ENCODE results near the gene ATP6V0A1.
"Not testable (repeated sequence)": the region's sequence is repeated elsewhere in the genome, so short reads cannot be mapped to it uniquely, and the experiment has no call there.

The ATP6V0A1 gene

GRCh38 chr17:42537826-42538451 is 79.3 kb downstream of the ATP6V0A1 start:
- no peak for DNase-seq (ENCODE audit: low read depth)
- TF ChIP-seq CTCF (conservative IDR thresholded peaks at IDR 0.05; ENCODE audit: low read depth, low read length), result no peak
- H3K4me3 ChIP-seq (ENCODE audit: low read length), result no peak overlapping the region

DNA sequence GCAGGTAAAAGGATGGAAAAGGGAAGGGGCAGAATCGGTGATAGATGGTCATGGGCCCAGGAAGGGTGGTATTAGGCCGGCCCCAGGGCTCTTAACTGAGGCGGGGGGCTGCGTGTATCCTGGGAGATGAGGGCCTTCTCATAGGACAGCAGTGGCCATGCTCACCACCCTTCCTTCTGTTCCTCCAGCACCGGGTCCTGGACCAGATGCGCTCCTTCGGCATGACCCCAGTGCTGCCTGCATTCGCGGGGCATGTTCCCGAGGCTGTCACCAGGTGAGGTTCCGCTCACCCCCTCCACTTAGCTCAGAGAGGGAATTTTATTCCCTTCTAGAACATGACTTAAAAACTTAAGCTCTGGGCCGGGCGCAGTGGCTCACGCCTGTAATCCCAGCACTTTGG is 79.8 kb downstream of the ATP6V0A1 start:
- H3K4me3 ChIP-seq (ENCODE audit: low read length), result no peak overlapping the region
- DNase-seq (ENCODE audit: low read depth), result no peak
- TF ChIP-seq CTCF (conservative IDR thresholded peaks at IDR 0.05; ENCODE audit: low read depth, low read length), result no peak

- DNase-seq (ENCODE audit: low read depth); H3K4me3 ChIP-seq (ENCODE audit: low read length): not testable (repeated sequence)
Measured at GRCh38 chr17:42540558-42540957, 81.9 kb downstream of the ATP6V0A1 start.

DNA sequence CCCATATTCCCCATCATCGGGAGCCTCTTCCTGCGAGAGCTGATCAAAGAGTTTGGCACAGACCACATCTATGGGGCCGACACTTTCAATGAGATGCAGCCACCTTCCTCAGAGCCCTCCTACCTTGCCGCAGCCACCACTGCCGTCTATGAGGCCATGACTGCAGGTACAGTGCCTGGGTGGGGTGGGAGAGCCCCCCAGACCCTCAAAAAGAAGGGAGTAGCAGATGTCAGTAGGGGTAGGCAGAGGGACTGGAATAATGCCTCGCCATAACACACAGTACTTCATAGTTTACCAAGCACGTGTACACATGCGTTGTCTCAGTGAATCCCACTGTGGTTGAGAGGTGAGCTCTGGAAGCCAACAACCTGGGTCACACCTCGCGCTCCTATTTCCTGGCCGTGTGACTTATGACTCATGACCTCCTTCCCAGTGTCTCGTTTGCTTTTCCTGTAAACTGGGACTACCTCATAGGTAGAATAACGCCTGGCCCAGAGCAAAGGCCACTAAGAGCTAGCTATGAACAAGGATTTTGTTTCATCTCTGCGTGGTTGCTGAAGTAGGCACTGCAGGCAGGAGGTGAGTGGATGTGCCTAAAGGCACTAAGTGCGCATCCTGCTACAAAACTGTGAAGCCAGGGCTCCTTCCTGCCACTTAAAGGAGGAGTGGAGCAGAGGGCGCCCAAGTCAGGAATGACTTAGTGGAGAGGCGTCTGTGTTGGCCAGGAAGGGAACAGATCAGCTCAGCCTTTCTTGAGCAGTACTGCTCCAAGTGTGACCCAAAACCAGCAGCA is 82.6 kb downstream of the ATP6V0A1 start:
- no peak for TF ChIP-seq CTCF (conservative IDR thresholded peaks at IDR 0.05; ENCODE audit: low read depth, low read length)
- no peak overlapping the region for H3K4me3 ChIP-seq (ENCODE audit: low read length)
- no peak for DNase-seq (ENCODE audit: low read depth)

DNA sequence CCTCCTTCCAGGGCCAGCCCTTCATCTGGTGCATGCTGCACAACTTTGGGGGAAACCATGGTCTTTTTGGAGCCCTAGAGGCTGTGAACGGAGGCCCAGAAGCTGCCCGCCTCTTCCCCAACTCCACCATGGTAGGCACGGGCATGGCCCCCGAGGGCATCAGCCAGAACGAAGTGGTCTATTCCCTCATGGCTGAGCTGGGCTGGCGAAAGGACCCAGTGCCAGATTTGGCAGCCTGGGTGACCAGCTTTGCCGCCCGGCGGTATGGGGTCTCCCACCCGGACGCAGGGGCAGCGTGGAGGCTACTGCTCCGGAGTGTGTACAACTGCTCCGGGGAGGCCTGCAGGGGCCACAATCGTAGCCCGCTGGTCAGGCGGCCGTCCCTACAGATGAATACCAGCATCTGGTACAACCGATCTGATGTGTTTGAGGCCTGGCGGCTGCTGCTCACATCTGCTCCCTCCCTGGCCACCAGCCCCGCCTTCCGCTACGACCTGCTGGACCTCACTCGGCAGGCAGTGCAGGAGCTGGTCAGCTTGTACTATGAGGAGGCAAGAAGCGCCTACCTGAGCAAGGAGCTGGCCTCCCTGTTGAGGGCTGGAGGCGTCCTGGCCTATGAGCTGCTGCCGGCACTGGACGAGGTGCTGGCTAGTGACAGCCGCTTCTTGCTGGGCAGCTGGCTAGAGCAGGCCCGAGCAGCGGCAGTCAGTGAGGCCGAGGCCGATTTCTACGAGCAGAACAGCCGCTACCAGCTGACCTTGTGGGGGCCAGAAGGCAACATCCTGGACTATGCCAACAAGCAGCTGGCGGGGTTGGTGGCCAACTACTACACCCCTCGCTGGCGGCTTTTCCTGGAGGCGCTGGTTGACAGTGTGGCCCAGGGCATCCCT is 84.8 kb downstream of the ATP6V0A1 start:
- no peak for TF ChIP-seq CTCF (conservative IDR thresholded peaks at IDR 0.05; ENCODE audit: low read depth, low read length)
- DNase-seq (ENCODE audit: low read depth), result no peak
- H3K4me3 ChIP-seq (ENCODE audit: low read length), result no peak overlapping the region

- no peak for DNase-seq (ENCODE audit: low read depth)
- TF ChIP-seq CTCF (conservative IDR thresholded peaks at IDR 0.05; ENCODE audit: low read depth, low read length), result no peak
- no peak overlapping the region for H3K4me3 ChIP-seq (ENCODE audit: low read length)
Measured at GRCh38 chr17:42544874-42545283, 86.2 kb downstream of the ATP6V0A1 start.

DNA sequence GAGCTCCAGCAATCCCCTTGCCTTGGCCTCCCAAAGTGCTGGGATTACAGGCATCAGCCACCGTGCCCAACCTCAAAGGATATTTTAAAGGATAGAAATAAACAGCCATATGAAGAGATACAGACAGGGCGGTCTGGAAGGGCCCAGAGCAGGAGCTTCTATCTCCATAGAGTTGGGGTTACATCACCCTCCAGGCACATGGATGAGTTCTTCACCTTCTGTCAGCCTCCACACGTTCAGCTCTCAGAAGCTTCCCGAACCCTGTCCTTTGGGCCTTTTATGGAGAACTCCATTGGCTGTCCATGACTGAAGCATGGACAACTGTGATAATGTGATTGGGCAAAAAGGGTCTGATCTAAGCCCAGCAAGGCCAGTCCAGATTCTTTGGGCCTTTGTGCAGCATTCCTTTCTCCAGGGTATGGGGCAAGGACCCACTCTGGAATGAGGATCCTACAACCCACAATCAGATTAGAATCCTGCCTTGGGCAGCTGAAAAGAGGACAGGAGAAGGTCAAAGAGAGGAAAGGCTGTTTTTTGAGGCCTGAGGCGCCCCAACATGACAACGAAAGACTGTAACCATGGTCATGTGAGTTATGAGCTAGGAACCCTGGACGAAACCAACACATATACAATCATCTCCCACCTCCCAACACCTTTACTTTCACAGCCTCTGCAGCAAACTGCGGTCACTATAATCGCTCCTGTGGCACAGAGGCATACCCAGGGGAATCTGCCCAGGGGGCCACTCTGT is 87.3 kb downstream of the ATP6V0A1 start:
- not testable (repeated sequence) for H3K4me3 ChIP-seq (ENCODE audit: low read length); DNase-seq (ENCODE audit: low read depth)
